ENCODE data around the gene DISP2.
A peak's percentile ranks its signal among the peaks of the same experiment; 100 is the strongest.

DISP2 gene

DNA sequence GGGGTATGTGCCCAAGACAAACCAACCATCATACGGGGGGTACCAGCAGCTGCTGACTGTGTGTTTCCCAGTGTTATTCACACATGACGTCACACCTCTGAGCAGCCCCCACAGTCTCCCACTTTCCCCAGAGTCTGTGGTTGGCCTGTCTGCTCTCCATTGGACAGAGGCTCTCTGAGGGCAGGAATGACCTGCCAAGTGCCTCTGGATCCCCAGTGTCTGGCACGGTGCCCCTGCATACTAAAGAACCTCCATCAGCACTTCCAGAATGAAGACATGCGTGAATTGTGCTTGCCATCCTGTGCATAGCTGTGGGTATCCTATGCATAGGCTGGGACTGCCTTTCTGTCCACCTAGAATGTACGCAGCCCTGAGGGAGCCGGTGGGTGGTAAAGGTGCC, 13.8 kb upstream of the DISP2 start:
- no peak for DNase-seq (ENCODE audit: low spot score)

DNA sequence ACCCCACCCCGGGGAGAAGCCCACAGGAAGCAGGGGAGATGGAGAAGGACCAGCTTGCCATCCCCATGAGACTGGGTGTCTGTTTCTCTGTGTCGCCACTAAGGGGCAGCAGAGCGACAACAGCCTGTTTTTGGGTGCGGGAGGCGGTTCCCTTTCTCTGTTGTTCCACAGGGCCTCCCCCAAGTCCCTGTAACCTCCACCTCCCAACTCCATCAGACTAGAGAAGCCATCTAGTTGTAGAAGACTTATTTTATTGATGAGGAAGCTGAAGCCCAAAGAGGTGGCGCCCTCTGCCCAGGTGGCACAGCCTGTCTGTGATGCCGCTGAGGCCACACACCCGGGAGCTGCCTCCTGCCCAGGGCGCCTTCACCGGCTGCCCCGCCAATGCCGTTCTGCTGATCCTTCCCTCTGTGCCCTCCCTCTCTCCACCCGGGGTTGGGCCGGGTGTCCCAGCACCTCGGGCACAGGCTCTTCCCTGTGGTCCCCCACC, 13.3 kb upstream of the DISP2 start:
- peak; percentile 86 for DNase-seq (ENCODE audit: low spot score)

DNA sequence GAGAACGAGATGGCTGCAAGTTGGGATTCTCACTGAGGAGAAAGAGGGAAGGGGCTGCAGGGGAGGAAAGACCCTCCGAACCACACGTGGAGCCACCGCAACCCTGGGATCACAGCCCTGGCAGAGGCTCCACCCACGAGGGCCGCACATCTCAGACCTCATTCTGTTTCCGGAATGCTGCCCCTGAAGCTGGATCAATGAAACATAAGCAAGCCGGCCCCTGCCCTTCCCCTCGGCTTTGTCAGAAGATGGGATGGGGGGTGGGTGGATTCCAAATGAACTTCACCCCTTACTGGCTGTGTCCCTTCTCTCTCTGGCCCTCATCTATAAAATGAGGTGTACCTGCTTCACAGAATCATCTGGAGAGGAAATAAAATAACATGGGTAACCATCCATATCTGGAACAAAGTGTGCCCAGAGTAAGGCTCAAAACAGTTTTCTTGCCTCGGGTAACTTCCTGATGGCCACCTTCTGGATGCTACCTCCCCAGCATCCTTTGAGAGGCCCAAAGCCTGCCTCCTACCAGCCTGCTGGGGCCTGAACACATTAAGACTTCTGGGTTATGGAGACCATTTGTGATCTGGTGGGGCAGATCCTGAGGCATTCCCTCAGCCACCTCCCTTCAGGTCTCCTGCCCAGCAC, 12.7 kb upstream of the DISP2 start:
- no peak for DNase-seq (ENCODE audit: low spot score)

DNA sequence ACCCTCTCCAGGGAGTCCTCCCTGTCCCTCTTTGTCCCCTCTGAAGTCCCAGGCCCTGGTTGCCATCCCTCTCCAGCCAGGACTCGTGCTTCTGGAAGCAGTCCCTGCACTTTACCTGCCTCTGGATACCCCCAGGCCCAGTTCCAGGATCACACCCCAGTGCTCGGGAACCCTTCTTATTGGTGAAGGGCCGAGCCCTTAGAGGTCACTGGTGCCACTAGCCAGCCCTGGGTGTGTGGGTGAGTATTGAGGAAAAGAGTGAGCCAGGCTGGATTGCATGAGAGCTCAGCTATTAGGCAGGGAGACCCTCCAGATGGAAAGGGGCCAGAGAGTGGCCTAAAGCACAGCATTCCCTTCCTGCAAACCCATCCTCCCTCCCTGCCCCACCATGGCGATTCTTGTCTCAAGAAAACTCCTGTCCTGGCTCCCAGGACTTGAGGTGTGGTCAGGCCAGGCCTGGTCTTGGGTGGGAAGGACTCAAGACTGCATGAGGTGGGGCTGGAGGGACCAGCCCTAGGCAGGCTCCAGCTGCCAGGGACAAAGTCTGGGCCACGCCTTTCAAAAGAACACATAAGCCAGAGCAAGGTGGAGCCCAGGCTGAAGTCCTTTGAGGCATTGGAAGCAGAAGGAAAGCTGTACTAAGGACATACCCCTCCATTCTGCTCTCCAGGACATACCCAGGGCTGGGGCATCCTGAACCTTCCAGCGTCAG, 12.0 kb upstream of the DISP2 start:
- no peak for DNase-seq (ENCODE audit: low spot score)

DNA sequence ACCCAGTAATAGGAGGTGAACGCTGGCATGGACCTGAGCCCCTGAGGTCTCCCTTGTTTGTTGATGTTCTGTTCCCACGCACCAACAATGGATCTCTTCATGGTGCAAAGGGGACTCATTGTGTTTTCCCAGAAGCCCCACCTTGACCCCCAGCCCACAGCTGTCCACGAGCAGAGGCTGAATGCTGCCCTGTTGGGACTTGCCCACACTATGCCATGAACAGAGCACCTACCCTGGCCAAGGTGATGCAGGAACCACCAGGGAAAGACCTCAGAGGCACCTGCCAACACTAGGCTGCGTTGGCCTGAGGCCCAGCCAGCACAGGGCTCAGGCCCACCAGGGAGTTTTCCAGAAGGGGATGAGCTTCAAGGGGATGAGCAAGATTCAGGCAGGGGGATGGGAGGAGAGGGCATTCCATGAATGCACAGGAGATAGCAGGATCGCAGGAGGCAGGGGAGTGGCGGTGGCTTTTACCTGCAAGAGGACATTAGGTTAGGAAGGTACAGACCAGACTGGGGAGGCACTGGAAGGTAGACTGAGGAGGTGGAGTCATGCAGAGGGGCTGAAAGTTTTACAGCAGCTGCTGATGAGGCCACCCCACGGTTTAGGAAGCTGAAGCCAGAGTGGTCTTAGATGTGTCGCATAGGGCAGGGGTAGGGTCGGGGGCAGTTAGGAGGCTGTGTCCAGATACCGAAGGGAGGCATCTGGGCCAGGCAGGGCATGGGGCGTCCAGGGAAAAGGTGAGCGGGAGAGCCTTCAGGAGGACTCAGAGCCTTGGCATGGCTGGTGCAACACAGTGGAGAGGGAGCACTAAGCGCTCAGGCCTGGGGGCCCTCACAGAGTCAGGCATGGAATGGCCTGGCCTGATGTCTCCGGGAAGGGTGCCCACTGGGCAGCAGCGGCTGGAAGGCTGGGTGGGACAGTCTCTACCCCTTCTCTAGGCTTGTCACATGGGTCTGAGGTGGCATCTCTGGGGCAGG, 11.2 kb upstream of the DISP2 start:
- DNase-seq (ENCODE audit: low spot score), result no peak

DNA sequence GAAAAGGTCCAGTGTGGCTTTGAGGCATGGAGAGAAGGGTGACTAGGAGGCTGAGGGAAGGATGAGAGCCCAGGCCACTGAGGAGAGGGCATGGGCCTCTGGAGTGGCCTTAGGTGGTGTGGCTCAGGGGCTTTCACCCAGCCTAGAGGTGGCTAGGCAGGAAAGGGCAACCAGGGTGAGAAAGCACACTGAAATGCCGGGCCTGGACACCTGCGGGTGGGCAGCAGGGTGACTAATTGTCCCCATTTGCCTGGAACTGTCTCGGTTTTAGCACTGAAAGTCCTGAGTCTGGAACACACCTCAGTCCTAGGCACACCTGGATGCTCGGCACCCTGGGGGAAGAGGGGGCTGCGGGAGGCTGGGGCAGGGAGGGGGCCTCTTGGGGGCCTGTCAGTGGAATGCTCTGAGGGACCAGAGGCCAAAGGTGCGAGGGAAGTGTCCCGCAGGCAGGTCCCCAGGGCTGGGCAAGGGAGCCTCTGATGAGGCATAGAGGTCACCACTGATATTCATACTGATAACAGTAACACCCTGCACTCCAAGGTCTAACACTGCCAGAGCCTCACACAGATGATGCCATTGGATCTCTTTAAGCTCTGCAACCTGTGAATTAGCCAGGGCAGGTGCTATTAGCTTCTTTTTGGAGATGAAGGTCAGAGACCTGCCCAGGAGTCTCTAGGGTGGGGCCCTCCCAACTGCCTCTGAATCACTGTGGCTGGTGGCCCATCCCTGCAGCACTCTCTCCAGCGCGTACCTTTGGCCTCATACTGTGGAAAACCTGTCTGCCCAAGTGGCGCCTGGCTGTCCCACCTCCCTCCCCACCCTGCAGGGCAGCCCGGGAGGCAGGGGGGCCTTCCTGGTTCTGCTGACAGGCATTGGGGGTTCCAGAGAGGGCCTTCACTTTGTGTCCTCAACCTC, 10.2 kb upstream of the DISP2 start:
- no peak for DNase-seq (ENCODE audit: low spot score)

DNA sequence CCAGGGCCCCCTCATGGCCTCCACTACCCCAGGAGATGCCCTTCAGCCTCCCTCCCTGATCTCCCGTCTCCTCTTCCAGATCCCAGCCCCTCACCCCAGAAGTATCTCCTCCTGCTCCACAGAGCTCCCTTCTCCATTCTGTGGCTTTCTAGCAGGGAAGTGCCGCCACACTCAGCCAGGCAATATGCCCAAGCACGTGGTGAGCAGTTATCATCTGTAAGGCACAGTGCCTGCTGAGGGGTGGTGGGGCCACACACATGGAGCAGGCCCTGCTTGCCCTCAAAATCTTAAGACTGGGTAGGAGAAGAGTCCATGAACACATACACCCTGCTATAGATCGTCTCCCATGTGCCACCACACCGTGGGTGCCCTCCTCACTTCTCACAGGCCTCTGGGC, 9.5 kb upstream of the DISP2 start:
- DNase-seq (ENCODE audit: low spot score), result no peak

DNA sequence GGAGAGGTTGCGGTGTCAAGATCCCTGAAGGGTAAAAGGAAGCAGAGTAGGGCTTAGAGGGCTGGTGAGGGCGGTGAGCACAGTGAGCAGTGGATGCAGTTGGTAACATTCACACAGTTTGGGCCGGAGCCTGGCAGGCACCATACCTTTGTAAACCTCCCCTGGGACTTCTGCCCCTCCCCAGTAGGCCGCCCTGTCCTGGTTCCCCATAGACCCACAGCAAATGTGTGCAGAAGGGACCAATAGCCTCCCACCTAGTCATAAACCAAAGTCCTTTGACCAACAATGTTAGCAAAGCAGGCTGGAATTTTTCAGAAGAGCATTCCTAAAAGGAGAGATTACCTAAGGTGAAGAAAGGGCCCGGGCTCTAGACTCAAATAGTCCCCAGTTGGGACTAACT, 8.9 kb upstream of the DISP2 start:
- no peak for DNase-seq (ENCODE audit: low spot score)

DNA sequence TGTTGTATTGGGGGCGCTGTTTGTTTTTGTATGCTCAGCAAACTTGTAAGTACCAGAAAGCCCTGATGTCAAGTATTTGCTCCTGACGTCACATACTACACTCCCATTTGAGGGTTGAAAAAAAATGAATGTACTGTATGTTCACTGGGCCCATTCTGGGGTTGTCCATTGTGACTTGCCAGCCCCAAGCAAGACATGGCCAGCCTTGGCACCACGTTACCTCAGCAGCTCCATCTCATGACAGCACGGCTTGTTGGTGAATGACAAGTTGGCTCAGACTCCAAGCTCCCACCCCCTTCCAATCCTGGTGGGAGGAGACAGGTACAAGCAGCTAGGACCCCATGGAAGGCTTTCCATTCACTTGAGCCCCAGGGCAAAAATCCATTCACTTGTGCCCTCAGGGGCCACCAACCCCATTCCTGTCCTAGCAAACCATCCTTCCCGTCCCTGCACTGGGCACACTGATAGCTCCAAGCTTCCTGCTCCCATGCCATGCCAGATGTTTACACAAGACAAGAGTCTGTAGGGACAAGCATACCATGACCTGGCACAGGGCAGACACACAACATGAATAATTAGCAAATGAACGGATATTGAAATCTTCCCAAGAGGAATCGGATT, 5.6 kb upstream of the DISP2 start:
- DNase-seq (ENCODE audit: low spot score), result no peak

DNA sequence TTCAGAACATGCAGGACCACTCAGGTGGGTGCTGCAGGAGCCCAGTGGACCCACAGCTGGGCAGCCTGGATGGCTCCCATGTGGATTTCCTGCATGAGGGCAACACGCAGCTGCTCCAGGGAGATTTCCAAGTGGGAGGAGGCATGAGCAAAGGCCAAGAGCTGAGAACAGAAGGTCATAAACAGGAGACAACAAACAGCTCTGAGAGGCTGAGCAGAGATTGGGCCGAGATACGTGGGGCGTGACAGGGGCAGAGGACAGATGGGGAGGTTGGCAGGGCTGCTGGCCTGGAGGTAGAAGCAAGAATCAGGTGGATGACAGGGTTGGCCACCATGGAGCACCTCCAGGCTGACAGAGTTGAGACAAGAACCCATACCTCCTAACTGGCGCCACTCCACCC, 4.3 kb upstream of the DISP2 start:
- no peak for DNase-seq (ENCODE audit: low spot score)

DNA sequence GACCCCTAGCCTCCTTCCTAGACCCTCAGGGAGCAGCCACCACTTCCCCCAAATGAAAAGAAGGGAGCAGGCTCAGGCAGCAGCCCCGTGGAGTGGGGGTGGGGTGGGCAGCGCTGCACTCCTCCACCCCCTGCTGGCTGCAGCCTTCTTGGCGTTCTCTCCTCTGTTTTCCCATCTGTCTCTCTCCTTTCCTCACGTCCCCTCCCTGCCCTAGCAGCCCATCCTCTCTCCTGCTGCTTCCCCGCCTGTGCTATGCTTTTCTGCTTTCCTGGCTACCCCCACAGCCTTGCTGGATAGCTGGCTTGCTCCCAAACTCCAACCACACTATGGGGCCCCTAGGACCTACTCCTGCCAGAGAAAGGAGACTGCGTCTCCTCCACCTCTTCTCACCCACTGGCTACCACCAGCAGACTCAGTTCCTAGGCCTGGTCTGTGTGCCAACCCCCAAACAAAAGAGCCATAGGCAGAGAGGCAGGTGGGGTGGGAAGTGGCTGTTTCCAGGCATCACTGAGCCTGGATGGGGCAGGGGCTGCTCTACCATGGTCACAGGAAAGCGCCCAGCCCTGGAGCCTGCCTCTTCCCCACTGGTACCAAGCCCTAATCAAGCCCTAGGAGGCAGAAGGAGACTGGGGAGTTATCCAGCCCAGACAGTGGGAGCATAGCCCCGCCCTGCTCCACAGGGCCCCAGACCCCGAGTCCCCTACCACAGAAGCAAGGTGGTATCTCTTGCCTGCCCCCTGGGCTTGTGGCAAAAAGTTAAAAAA, 3.4 kb upstream of the DISP2 start:
- peak; percentile 72 for DNase-seq (ENCODE audit: low spot score)

DNA sequence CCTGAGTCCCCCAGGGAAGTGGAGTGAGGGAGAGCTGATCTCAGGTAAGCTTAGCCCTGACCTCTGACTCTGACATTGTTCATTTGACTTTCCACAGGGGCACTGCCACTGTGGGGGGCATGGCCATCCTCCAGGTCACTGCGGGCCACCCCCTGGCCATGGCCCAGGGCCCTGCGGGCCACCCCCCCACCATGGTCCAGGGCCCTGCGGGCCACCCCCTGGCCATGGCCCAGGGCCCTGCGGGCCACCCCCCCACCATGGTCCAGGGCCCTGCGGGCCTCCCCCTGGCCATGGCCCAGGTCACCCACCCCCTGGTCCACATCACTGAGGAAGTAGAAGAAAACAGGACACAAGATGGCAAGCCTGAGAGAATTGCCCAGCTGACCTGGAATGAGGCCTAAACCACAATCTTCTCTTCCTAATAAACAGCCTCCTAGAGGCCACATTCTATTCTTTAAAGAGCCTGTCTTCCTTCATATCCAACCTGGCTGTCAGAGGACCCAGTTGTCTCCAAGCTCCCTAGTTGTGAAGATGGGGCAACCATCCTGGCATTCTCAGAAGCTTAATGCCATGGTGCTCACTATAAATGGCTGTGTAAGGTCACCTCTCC, 1.9 kb upstream of the DISP2 start:
- no peak for DNase-seq (ENCODE audit: low spot score)

DNA sequence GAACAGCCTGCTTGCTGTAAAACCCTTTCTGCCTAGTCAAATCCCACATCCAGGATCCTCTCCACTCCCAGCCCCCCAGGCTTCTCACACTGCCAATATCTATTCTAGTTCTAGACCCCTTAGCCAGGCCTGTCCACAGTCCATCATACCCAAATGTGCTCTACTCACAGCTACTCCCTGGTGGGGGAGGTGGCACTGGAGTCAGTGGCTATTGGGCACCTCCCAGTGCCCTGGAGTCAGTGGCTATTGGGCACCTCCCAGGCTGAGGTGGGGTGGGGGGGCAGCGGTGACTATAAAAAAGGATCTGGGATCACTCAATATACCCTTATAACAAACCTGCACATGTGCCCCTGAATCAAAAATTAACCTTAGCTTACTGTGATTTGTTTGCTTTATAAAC, 773 bp upstream of the DISP2 start:
- DNase-seq (ENCODE audit: low spot score), result no peak

DNA sequence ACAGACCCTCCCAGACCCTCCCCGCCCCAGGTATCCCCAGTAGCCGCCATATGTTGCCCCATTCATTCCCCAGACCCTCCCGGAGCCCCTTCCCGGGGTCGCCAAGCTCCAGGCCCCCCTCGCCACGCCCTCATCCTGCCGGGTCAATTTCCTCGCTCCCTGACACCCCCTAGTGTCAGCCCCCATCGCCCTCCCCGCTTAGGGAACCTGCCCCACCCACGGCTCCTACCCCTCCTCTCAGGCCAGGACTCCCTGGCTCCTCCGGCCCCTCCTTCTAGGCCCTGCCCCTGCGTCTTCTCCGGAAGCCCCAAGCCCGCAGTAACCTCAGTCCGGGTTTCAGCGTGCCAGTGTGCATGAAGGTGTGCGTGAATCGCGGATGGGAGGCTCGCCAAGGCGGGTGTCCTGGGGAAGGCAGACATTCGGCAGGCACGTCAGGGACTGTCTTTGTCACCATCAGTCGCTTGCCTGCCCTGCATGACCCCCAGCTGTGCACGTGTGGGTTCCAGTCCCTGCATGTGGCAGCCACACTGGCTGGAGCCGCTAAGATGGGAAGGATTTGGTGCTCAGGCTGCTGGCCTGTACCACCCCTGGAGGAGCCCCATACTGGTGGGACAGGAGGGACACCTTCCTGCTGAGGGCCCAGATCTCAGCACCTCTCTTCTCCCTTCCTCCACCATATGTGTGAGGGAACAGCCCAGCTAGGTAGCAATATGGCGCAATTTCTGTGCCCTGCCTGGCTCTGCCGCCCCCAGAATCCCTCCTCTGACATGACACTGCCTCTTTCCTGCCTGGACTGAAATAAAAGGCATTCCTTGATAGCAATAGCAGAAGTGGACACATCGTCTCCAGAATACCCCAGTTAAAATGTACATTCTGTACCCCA, 693 bp downstream of the DISP2 start:
- DNase-seq (ENCODE audit: low spot score), result no peak

DNA sequence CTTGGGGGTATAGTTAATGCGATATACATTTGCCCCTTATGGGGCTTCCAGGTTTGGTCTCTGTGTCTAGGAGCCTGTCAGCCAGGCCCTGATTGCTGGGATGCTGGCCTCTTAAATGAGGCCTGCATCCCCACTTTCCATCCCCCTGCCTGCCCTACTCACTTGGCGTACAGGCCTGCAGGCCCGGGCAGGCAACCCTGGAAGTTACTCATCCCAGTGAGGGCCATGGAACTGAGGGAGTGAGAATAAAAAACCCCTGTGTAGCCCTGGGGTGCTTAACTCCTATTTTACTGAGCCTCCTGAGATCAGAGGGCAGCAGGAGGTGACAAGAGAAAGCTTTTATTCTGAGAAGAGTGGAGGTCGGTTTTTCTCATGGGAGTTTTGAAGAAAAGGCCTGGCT, 2.0 kb downstream of the DISP2 start:
- DNase-seq (ENCODE audit: low spot score), result no peak

DNA sequence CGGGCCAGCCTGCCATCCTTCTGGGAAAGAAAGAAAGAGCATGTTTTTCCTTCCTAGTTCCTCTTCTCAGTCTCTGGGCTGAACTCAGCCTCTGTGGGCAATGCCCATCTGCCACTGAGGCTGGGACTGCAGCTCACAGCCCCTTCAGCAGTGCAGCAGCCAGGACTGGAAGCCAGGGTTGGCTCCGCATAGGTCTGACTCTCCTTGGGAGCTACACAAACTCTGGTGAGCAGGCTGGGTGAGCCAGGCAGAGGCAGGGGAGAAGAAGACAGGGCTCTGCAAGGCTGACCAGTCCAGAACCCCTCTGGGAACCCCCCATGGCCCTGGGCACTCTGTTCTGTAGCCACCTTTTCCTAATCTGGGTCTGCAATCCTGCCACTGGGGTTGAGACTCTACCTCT, 3.6 kb downstream of the DISP2 start:
- DNase-seq (ENCODE audit: low spot score), result no peak

DNA sequence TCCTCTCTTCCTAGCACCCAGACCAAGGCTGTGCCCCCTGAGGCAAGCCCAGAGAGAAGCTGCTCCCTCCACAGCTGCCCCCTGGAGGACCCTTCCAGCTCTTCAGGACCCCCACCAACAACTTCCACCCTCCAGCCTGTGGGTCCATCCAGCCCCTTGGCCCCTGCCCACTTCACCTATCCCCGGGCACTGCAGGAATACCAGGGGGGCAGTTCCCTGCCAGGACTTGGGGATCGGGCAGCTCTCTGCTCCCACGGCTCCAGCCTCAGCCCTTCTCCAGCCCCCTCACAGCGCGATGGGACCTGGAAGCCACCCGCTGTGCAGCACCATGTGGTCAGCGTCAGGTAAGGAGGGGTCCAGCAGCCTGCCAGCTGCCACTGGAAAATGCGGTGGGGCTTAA, 5.6 kb downstream of the DISP2 start:
- no peak for DNase-seq (ENCODE audit: low spot score)

DNA sequence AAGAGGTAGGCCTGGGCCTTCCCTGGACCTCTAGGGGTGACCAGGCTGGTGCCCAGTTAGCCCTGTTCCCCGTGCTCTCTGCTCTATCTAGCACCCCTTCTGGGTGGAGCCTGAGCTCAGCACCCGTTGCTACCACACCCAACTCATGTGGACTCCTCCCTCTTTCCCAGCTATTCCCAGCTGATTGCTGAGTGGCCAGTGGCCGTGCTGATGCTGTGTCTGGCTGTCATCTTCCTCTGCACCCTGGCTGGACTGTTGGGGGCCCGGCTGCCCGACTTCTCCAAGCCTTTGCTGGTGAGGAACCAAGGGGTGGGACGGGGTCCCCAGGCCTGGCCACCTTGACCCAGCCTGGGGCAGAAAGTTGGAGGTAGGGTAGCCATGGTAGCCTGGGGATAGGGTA, 6.2 kb downstream of the DISP2 start:
- DNase-seq (ENCODE audit: low spot score), result no peak

DNA sequence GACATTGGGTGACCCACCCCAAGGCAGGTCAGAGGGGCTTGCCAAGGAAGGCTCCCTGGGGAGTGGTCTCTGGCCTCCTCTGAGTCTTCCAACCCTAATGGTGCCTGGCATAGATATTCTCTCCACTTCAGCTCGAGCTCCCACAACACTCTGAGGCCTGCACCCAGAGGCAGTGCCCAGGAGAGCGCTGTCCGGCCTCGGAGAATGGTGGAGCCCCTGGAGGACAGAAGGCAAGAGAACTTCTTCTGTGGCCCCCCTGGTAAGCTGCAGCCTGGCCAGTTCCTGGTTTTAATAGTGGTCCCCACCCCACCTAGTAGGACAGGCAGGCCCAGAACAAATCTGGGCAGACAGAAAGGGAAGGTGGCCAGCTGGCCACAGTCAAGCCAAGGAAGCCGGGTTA, 7.0 kb downstream of the DISP2 start:
- DNase-seq (ENCODE audit: low spot score), result no peak

All from Ammon's horn (tissue), 1 donor.